ENCODE results near the gene SPACA7. TPM values are rescaled to one million over a fixed set of nuclear protein-coding genes. Genes with fewer than 3 reads are reported as not detected.

Gene SPACA7
- total RNA-seq, 2 donors from 2014 or later = not detected

DNA sequence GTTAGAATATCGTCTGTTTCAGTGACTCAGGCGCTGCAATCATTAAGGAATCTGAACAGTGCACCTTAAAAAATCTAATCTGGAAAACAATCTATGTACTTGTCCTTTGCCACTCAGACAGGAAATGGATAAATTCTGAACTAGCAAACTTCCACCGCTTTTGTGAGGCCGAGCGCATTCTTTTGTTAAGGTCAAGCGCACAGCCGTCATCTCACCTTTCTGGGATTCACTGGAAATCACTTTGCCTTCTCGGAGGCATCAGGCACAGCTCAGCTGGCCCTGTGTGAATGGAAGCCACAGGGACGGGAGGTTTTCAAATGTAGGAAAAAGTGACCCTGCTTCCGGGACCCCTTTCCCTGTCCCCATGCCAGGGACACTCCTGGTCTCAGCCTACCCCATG, 28.2 kb upstream of the SPACA7 start:
- intact Hi-C loops (cut with DNase I) = no loop called here
- ATAC-seq (no peak), DNase-seq (no peak)
- TF ChIP-seq, protein P1, sequence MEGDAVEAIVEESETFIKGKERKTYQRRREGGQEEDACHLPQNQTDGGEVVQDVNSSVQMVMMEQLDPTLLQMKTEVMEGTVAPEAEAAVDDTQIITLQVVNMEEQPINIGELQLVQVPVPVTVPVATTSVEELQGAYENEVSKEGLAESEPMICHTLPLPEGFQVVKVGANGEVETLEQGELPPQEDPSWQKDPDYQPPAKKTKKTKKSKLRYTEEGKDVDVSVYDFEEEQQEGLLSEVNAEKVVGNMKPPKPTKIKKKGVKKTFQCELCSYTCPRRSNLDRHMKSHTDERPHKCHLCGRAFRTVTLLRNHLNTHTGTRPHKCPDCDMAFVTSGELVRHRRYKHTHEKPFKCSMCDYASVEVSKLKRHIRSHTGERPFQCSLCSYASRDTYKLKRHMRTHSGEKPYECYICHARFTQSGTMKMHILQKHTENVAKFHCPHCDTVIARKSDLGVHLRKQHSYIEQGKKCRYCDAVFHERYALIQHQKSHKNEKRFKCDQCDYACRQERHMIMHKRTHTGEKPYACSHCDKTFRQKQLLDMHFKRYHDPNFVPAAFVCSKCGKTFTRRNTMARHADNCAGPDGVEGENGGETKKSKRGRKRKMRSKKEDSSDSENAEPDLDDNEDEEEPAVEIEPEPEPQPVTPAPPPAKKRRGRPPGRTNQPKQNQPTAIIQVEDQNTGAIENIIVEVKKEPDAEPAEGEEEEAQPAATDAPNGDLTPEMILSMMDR (IDR thresholded peaks at IDR 0.05) = no peak
- no peak for TF ChIP-seq POLR2A (IDR thresholded peaks at IDR 0.05)
- no peaks in the 10 kb centered on the region for H3K9me3 ChIP-seq
- H3K27me3 ChIP-seq = peaks cover 0 to 6% of the 10 kb centered on the region in 2 donors
- H3K4me1 ChIP-seq = no peaks in the 10 kb centered on the region
- WGBS, 2 donors = 46 to 53% methylated on average over 10 of the region's 10 CpGs
- H3K4me3 ChIP-seq = no peak overlapping the region
- H3K27ac ChIP-seq = no peak overlapping the region
- H3K36me3 ChIP-seq (replicated peaks in 1 of 2; ENCODE audit: insufficient read depth in 1 of 2, low read depth in 2 of 2) = no peaks in the 10 kb centered on the region

DNA sequence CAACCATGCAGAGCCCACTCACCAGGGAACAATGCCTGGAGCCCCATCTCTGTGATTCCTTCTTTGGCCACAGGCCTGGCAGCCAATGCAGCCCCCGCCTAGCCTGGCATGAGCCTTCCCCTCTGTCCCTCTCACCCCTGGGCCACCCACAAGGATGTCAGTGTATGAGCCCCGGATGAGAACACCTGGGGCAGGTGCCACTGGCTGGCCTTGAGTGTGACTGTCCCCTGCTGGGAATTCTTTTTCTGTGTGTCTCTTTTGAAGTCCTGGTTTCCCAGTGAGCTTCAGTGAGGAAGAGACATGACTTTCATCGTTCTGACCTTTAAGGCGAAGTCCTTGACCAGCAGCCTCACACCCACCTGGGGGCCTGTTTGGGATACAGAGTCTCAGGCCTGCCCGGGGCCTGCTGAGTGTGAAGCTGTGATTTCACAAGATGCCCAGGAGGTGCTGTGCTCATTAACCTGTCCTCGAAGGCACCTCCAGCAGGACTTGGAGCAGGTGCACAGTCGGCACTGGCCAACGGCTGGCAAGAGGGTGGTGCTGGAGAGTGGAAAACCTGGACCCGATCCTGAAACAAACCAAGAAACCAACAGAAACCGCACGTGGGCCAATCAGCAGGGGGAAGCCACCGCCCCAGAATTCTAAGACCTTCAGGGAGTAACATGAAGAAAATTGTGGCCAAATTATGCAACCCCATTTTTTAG, 27.4 kb upstream of the SPACA7 start:
- H3K27me3 ChIP-seq = peaks cover 0 to 6% of the 10 kb centered on the region in 2 donors
- intact Hi-C loops (cut with DNase I) = no loop called here

DNA sequence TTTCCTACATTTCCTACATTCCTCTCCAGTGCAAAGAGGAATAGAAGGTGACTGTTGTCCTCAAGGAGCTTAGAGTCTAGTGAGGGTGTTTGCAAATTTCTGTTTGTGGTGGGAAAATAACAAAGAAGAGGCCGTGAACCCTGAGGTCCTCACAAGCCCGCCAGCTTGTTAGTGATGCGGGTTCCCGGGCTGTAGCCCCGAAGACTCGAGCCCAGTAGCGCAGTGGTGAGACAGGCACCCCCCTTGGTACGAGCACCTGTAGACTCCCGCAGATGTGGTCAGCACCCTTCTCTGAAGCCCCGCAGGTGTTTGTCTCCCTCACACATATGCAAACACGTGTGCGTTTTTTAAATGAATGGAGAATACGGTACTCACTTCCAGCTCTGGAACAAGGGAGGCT, 26.5 kb upstream of the SPACA7 start:
- WGBS, 2 donors = 45 to 61% methylated on average over 13 of the region's 13 CpGs
- H3K27me3 ChIP-seq = peaks cover 0 to 6% of the 10 kb centered on the region in 2 donors
- TF ChIP-seq, protein P1 (IDR thresholded peaks at IDR 0.05) = no peak
- TF ChIP-seq POLR2A (IDR thresholded peaks at IDR 0.05) = no peak
- DNase-seq = no peak
- ATAC-seq = no peak
- H3K27ac ChIP-seq = no peak overlapping the region
- H3K4me3 ChIP-seq = no peak overlapping the region
- intact Hi-C loops (cut with DNase I) = no loop called here
- no peaks in the 10 kb centered on the region for H3K36me3 ChIP-seq (replicated peaks in 1 of 2; ENCODE audit: insufficient read depth in 1 of 2, low read depth in 2 of 2)
- H3K4me1 ChIP-seq = no peaks in the 10 kb centered on the region
- no peaks in the 10 kb centered on the region for H3K9me3 ChIP-seq

More for the DNA sequence above, 27.4 kb upstream of the SPACA7 start:
- 60 to 67% methylated on average over 11 to 12 of the region's 12 CpGs for WGBS, 2 donors
- Histone ChIP-seq H3K4me3 (no peak overlapping the region), H3K9me3 (no peaks in the 10 kb centered on the region), H3K4me1 (no peaks in the 10 kb centered on the region), H3K36me3 (replicated peaks in 1 of 2; ENCODE audit: insufficient read depth in 1 of 2, low read depth in 2 of 2) (no peaks in the 10 kb centered on the region), H3K27ac (no peak overlapping the region)
- TF ChIP-seq, protein P1 (IDR thresholded peaks at IDR 0.05) = no peak
- TF ChIP-seq POLR2A (IDR thresholded peaks at IDR 0.05) = no peak
- ATAC-seq (no peak), DNase-seq (no peak)

DNA sequence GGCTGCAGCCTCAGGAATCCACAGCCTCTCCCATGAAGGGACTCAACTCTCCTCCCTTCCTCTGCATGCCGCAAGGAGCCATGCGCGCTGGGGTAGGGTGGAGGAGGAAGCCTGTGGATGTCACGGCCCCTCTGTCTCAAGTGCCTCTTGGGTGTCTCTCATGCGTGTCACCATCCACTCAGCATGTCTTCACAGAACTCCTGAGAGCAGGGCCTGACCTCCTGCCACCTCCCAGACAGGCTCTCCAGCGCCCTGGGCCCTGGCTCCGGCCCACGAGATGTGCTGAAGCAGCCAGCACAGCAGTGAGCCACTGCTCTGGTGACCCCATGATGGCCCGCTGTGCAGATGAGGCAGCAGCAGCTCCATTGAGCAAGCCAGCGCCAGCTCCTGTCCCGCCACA, 25.9 kb upstream of the SPACA7 start:
- Histone ChIP-seq H3K27ac (no peak overlapping the region), H3K9me3 (no peaks in the 10 kb centered on the region), H3K27me3 (peaks cover 0 to 3% of the 10 kb centered on the region in 2 donors), H3K36me3 (replicated peaks in 1 of 2; ENCODE audit: insufficient read depth in 1 of 2, low read depth in 2 of 2) (no peaks in the 10 kb centered on the region), H3K4me1 (no peaks in the 10 kb centered on the region), H3K4me3 (no peak overlapping the region)
- intact Hi-C loops (cut with DNase I) = no loop called here
- 71 to 77% methylated on average over 7 to 11 of the region's 11 CpGs for WGBS, 2 donors
- DNase-seq (no peak), ATAC-seq (no peak)
- TF ChIP-seq, protein P1 (IDR thresholded peaks at IDR 0.05) = no peak
- TF ChIP-seq POLR2A (IDR thresholded peaks at IDR 0.05) = no peak

DNA sequence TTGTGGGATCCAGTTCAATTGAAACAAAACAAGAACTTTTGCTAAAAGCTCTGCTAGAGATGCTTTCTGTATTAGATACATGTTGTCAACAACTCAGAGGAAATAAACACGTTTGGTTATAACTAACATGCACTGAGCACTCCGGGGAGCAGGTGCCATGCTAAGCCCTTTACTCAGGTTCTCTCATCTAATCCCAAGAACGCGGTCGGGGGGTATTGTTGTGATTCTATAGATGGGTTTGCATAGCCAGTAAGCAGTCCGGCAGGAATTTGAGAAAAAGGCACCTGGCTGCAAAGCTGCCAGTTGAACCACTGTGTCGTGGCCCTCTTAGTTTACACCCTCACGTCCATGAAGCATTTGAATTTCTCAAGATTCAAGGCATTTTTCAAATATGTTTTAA, 24.3 kb upstream of the SPACA7 start:
- DNase-seq = no peak
- Histone ChIP-seq H3K9me3 (no peaks in the 10 kb centered on the region), H3K27me3 (no peaks in the 10 kb centered on the region), H3K4me1 (no peaks in the 10 kb centered on the region), H3K4me3 (no peak overlapping the region), H3K27ac (no peak overlapping the region), H3K36me3 (replicated peaks in 1 of 2; ENCODE audit: insufficient read depth in 1 of 2, low read depth in 2 of 2) (no peaks in the 10 kb centered on the region)
- intact Hi-C loops (cut with DNase I) = no loop called here
- TF ChIP-seq, protein P1 (IDR thresholded peaks at IDR 0.05) = no peak
- TF ChIP-seq POLR2A (IDR thresholded peaks at IDR 0.05) = no peak
- no peak for ATAC-seq
- WGBS, 2 donors = 20 to 22% methylated on average over 8 of the region's 8 CpGs

All from body of pancreas (tissue), 4 donors.